Fibroblast of skin of right biceps (primary cell): ENCODE measurements around the gene SPAST.
A peak's percentile ranks its signal among the peaks of the same experiment; 100 is the strongest.
"Not testable (repeated sequence)": the region's sequence is repeated elsewhere in the genome, so short reads cannot be mapped to it uniquely, and the experiment has no call there.

ENCODE experiments used
- DNase-seq: peaks from one replicate; pipeline ENCODE4 v3.0.0-alpha.2; 2013

The SPAST gene, protein sequence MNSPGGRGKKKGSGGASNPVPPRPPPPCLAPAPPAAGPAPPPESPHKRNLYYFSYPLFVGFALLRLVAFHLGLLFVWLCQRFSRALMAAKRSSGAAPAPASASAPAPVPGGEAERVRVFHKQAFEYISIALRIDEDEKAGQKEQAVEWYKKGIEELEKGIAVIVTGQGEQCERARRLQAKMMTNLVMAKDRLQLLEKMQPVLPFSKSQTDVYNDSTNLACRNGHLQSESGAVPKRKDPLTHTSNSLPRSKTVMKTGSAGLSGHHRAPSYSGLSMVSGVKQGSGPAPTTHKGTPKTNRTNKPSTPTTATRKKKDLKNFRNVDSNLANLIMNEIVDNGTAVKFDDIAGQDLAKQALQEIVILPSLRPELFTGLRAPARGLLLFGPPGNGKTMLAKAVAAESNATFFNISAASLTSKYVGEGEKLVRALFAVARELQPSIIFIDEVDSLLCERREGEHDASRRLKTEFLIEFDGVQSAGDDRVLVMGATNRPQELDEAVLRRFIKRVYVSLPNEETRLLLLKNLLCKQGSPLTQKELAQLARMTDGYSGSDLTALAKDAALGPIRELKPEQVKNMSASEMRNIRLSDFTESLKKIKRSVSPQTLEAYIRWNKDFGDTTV

DNA sequence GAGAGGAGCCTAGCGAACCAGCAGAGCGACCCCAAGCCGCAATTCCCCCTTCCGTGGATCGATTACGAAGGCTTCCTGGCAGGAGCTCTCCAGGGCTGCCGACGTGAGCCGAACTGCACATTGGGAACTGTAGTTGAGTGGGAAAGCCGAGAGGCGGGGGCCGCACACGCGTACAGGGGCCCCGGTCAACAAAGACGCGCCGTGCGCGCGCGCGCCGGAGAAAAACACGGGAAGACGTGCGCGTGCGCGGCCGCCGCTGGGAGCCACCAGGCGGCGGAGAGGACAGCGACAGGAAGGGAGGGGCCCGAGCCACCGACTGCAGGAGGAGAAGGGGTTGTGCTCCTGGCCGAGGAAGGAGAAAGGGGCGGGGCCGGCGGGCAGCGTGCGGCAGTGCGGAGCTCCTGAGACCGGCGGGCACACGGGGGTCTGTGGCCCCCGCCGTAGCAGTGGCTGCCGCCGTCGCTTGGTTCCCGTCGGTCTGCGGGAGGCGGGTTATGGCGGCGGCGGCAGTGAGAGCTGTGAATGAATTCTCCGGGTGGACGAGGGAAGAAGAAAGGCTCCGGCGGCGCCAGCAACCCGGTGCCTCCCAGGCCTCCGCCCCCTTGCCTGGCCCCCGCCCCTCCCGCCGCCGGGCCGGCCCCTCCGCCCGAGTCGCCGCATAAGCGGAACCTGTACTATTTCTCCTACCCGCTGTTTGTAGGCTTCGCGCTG lies at the start of gene SPAST:
SPAST (plus strand) TSS at position 247 of the 711 bp plus-strand sequence; CDS start at position 523, 276 bp downstream.
- peak; percentile 97 for DNase-seq

DNA sequence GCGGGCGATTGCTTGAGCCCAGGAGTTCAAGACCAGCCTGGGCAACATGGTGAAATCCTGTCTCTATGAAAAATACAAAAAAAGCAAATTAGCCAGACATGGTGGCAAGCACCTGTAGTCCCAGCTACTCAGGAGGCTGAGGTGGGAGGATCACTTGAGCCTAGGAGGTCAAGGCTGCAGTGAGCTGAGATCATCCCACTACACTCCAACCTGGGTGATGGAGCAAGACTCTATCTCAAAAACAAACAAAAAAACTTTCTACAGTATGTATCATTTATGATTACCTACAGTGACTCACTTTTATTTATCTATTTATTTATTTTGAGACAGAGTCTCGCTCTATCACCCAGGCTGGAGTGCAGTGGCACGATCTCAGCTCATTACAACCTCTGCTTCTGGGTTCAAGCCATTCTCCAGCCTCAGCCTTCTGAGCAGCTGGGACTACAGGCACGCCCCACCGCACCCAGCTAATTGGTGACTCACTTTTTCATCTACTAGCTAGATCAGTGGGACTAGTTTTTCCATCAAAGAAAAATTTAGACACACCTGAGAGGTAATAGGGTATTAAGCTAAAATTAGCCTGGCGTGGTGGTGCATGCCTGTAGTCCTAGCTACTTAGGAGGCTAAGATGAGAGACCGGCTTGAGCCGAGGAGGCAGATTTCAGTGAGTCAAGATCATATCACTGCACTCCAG lies 44.4 kb upstream of the SPAST start:
- not testable (repeated sequence) for DNase-seq

DNA sequence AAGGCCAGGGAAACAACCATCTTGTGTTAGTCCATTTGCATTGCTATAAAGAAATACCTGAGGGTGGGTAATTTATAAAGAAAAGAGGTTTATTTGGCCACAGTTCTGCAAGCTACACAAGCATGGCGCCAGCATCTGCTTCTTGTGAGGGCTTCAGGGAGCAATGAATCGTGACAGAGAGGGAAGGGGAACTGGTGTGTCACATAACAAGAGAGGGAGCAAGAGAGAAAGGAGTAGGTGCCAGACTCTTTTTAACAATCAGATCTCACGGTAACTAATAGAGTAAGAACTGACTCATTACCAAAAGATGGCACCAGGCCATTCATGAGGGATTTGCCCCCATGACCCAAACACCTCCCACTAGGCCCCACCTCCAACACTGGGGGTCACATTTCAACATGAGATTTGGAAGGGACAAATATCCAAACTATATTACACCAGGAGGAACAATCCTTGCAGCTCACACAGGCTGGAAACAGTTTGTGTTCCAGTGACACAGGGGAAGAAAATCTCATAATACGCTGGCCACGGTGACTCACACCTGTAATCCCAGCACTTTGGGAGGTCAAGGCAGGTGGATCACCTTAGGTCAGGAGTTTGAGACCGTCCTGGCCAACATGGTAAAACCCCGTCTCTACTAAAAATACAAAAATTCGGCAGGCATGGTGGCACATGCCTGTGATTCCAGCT lies 29.0 kb upstream of the SPAST start:
- peak; percentile 21 for DNase-seq

DNA sequence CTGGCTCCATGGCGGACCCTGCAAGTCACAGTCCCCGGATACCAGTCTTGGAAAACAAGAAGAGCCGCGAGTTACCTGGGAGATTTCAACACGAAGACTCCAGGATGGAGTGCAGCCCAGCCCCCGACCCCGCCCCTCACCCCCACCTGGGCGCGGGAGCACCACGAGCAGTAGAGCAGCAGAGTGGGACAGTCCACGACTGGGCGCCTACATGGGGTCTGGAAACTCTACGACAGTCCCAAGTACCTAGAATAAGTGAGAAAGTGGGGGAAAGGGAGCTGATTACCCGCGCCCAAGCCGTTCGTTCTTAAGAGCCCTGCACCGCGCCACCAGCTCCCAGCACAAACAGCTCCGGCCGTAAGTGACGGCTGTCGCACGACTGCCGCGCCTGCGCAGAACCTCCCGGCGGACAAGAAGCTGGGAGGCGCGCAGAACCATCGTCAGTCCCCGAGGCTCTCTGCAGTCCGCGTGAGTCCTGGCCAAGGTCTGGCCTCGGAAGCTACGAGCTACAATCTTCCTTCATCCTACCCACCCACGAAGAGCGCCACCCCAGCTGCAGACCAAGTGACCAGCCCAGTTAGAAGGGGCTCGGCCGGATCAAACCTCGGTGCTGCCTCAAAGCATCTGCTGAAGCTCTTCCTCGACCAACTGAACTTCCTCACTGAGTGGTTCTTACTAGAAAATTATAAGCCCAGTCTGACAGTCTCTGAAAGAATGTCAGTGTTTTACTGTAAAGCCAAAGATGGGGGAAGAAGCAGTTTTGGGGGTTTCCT lies 23.7 kb upstream of the SPAST start, which contains the start of gene DPY30:
DPY30 (minus strand) TSS at position 359 of the 773 bp plus-strand sequence; CDS start at position 10, 349 bp downstream.
- peak; percentile 90 for DNase-seq

DNA sequence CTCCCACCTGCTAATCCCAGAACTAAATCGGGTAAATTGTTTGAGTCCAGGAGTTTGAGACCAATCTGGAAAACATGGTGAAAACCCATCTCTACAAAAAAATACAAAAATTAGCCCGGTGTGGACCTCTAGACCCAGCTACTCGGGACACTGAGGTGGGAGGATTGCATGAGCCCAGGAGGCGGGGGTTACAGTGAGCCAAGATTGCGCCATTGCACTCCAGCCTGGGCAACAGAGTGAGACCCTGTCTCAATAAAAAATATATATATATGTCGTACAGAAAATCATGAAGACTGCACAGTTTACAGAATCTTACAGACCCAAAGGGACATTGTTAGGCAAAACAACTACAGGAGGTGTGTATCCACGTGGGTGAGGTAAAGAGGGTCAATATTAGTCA lies 19.8 kb upstream of the SPAST start:
- DNase-seq = no peak

DNA sequence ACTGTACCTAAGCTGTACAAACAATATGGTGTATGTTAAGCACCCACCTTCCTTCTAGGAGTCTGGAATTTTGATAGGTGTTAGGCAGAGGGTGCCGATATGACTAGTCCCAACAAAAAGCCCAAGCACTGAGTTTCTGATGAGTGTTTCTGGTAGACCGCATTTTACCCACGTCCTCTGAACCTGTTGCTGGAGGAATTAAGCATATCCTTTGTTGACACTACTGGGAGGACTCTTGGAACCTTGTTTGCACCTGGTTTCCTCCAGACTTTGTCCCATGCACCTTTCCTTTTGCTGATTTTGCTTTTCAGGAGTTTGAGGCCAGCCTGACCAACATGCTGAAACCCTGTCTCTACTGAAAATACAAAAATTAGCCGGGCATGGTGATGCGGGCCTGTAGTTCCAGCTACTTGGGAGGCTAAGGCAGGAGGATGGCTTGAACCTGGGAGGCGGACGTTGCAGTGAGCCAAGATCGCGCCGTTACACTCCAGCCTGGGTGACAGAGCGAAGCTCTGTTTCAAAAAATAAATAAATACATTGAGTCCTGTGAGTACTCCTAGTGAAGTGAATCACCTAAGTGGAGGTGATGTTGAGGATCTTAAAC lies 11.4 kb upstream of the SPAST start:
- DNase-seq = no peak

DNA sequence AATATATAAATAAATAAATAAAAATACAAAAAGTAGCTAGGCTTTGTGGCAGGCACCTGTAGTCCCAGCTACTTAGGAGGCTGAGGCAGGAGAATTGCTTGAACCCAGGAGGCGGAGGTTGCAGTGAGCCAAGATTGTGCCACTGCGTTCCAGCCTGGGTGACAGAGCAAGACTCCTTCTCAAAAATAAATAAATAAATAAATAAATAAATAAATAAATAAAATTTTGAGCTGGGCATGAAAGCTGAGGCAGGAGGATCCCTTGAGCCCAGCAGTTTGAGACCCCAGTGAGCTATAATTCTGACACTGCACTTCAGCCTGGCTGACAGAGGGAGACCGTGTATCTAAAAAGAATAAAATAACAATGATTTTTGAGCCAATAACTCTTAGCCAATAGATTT lies 8.8 kb upstream of the SPAST start:
- not testable (repeated sequence) for DNase-seq

DNA sequence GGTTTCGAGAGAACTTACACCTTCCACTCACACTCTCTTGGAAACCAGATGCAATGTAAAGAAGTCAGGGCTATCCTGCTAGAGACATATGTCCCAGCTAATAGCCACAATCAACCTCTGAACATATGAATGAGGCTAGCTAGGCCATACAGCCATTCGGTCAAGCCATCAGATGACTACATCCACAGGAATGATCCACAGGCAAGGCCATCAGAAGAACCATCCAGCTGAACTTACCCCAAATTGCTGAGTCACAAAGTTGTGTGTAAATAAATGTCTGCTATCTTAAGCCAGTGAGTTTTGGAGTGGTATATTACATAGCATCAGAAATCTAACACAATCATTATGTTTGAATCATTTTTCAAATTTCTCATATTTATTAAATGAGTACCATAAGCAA lies 5.2 kb upstream of the SPAST start:
- DNase-seq = peak; percentile 17

DNA sequence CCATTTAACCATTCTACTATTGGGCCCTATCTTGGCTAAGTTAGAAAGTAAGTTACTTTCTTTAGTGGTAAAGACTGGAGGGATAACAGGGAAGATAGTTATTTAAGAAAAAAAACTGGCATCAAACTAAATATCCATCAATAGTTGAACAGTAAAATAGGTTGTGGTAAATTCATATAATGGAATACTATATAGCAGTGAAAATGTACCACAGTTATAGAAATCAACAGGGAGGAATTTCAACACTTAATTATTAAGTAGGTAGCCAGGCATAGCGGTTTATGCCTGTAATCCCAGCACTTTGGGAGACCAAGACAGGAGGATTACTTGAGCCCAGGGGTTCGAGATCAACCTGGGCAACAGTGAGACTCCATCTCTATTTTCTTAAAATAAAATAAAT lies 3.1 kb upstream of the SPAST start:
- no peak for DNase-seq

DNA sequence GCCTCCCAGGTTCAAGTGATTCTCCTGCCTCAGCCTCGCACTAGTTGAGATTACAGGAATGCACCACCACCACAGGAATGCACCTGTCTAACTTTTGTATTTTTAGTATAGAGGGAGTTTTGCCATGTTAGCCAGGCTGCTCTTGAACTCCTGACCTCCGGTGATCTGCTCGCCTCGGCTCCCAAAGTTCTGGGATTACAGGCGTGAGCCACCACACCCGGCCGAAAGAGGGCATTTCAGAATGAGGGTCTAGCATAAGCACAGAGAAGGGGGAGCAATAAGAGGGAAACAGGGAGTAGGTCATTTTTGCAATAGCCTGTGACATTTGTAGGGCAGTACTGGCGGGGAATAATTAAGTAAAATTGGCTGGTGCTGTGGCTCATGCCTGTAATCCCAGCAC lies 1.9 kb upstream of the SPAST start:
- no peak for DNase-seq

DNA sequence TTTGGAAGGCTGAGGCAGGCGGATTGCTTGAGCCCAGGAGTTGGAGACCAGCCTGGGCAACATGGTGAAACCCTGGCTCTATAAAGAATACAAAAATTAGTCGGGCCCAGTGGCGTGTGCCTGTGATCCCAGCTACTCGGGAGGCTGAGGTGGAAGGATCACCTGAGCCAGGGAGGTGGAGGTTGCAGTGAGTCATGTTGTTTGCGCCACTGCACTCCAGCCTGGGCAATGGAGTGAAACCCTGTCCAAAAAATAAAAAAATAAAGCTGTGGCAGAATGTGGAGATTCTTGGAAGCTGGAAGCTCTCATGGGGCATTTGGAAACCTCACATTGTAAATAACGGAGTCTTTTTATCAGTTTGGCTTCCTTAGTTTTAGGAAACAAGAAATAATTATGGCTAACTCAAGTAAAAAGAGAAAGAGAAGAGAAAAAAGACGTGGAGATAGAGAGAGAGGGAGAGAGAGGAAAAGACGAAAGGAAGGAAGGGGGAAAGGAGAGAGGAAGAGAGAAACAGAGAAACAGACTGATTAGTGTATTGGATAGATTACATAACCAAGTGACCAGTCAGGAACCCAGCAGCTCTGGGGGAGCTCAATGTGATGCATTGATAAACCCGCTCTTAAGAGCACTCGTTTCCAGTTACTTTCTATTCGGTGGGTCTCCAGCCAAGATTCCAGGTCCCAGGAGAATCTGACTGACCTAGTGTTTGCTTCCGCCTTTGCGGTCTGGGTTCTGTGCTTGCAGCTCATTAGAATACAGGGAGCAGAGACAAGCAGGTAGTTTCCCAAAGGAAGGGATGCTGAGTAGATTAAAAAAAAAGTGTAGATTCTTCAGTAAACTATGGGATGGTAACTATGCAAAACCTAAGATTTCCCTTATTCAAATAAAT lies 1.1 kb upstream of the SPAST start:
- DNase-seq = peak; percentile 41

DNA sequence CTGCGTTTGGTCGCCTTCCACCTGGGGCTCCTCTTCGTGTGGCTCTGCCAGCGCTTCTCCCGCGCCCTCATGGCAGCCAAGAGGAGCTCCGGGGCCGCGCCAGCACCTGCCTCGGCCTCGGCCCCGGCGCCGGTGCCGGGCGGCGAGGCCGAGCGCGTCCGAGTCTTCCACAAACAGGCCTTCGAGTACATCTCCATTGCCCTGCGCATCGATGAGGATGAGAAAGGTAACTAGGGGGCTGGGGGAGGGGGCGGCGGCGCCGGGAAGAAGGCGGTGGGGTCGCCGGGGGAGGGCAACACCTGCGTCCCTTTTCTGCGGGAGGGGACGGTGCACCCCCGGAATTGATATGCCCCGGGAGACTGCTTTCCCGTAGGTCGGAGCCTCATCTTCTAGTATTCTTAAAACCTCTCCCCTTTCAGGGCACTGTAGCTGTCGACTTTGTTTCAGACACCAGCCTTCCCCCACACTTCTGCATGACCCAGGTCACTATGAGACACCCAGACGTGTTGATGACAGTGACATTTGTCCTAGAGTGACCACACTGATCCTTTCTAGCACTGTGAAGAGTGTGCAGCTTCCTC lies 755 bp downstream of the SPAST start:
- DNase-seq = peak; percentile 1

DNA sequence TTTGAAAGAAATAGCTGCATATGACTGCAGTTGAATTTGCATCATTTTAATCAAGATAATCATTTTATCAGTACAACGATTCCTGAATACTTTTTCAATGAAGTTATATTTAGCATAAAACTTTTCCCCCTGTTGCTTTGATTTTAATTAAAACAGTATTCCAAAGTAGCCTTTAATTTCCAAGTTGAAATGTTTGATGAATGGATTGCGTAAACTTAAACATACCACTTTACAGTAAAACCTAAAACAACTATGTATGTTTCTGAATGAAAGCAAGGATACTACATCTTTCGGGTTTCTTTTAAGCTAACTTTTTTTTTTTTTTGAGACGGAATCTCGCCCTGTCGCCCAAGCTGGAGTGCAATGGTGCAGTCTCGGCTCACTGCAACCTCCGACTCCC lies 1.4 kb downstream of the SPAST start:
- DNase-seq = no peak

DNA sequence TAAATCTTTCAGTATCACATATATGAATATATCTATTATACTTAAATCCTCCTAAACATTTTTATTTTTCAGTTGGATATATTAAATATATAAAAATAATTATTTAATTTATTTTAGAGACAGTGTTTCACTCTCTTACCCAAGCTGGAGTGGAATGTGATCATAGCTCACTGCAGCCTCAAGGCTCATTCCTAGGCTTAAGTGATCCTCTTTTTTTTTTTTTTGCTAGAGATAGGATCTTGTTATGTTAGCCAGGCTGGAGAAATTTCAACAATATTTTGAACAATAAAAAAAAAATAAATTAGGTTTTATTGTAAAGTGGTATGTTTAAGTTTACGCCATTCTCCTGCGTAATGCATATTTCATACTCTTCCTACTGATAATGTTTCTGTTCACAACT lies 4.2 kb downstream of the SPAST start:
- no peak for DNase-seq

DNA sequence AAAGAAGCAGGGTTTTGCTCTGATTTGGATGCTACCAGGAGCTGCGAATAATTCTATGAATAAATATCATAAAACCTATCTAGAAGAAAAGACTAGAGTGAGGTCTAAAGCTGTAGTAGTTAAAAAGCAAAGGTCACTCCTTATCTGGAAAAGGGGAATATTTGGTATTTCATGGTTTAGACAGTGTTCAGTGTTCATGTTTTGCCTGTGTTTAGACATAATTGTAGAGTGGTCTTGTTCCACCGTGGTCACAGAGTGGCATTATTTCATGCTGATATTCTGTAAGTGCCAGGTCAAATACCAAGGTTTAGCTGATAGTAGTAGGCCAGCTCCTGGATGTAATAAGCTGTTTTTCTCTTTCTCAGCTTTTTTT lies 10.8 kb downstream of the SPAST start:
- DNase-seq = no peak

DNA sequence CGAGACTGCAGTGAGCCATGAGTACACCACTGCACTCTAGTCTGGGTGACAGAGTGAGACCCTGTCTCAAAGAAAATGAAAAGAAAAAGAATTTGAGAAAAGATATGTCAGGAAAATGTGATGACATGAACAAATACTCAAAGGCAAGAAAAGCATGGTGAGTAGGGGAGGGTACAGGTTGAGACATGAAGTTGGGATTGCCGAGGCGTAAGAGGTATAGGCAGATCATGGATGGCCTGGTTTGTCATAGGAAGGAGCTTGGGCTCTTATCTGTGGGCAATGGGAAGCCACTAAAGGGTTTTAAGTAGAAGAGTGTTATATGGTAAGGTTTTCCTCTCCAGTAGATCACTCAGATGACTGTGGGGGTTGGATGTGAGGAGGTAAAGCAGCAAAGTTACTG lies 32.3 kb downstream of the SPAST start:
- no peak for DNase-seq

DNA sequence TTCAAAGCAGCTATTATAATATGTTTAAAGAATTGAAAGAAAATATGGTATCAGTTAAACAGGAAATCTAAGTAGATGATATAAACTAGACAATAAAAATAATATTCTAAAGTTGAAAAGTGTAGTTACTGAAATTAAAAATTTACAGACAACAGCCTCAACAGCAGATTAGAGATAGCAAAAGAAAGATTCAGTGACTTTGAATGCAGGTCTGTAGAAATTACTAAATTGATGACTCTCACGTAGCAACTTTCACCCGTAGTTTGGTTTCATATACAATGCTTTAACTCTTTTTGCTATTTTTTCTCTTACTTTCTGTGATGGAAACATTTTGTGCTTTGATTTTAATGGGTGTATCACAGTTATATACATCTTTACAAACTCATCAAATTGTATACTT lies 44.8 kb downstream of the SPAST start:
- DNase-seq = no peak

DNA sequence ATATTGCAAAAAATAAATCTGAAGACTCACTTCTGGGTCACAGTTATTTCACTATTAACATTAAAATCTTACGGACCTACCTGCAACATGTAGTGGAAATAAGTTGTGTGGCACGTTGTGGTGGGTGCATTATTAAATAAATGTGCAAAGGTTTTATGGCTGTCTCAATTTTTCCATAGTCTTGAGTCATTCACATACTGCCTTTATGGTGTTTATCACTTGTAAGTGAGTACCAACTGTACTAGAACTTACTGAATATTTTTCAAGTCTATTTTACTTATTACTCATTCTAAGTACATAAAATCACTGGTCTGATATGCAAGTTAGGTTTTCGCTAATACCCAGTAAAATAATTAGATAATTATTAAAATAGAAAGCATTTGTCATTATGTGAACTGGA lies 54.7 kb downstream of the SPAST start:
- DNase-seq = no peak

DNA sequence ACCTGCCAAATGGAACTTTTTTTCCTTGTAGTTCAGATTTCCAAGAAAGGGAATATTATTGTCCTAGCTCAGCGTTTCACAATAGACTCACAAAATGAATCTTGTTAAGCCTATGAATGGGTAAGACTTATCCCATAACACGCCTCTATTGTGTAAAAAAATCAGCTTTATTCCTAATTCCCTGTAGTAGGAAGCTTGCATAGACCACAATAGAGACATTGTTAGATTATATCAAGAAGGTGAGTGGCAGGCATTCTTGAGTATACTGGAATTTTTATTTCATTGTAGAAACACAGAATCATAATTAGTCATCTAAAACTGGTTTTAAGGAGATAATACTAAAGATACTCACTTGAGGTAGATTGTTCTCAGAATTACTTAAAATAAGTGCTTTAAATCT lies 55.8 kb downstream of the SPAST start:
- DNase-seq = no peak

DNA sequence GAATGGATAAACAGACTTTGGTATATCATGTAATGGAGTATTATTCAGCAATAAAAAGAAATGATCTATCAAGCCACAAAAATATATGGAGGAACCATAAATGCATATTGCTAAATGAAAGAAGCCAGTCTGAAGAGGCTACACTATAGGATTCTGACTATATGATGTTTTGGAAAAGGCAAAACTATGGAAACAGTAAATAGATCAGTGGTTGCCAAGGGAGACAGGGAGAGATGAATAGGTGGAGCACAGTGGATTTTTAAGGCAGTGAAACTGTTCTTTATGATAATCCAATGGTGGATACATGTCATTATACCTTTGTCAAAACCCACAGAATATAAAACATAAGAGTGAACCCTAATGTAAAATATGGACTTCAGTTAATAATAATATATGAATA lies 61.3 kb downstream of the SPAST start:
- no peak for DNase-seq
